SH-SY5Y (cell line): Measurements from ENCODE around the gene ODAD2.

Experiments used
- GATA2 ChIP-seq: IDR thresholded peaks from 2 replicates; pipeline ENCODE4 v1.6.1; 2011; ENCODE audit warnings: mild to moderate bottlenecking, low read depth, low read length
- GATA3 ChIP-seq: IDR thresholded peaks from 2 replicates; pipeline ENCODE4 v1.6.1; 2011; ENCODE audit warnings: low read depth, mild to moderate bottlenecking, low read length, moderate library complexity

- TF ChIP-seq GATA2 (no peak), GATA3 (no peak)
Measured at GRCh38 chr10:27820637-27821036, 178.2 kb downstream of the ODAD2 start.
